ENCODE results near the gene SNX14. TPM values are rescaled to one million over a fixed set of nuclear protein-coding genes. Genes with fewer than 3 reads are reported as not detected.

SNX14 gene
- total and polyA plus RNA-seq, 2 donors (not counting 3 experiments of a cell fraction or from before 2014, with no cell fraction given): 41.3 to 74.3 TPM

GRCh38 chr6:85516168-85516567 lies 77.5 kb downstream of the SNX14 start:
- Histone ChIP-seq H3K36me3 (ENCODE audit: control insufficient read depth in 2 of 2, extremely low read depth in 1 of 2, insufficient read depth in 2 of 2, low read length in 2 of 2) (peaks cover 13% of the 10 kb centered on the region in 2 experiments), H3K9ac (replicated peaks; ENCODE audit: extremely low read depth, insufficient read depth, low read length) (no peak overlapping the region), H3K9me3 (replicated peaks; ENCODE audit: control insufficient read depth, insufficient read depth, low read length) (no peaks in the 10 kb centered on the region), H3K27ac (ENCODE audit: insufficient read depth, low read depth, low read length) (no peak overlapping the region), H3K9me1 (replicated peaks; ENCODE audit: control insufficient read depth, extremely low read depth, insufficient read depth, low read length) (no peaks in the 10 kb centered on the region), H3K27me3 (ENCODE audit: control insufficient read depth in 2 of 2, insufficient read depth in 2 of 2, low read length in 2 of 2) (no peaks in the 10 kb centered on the region), H2AFZ (ENCODE audit: low read depth, low read length) (no peak overlapping the region), H3K79me2 (ENCODE audit: control insufficient read depth, insufficient read depth, low read length) (no peaks in the 10 kb centered on the region), H3K4me1 (ENCODE audit: control insufficient read depth, extremely low read depth, insufficient read depth, low read length) (peaks cover 9% of the 10 kb centered on the region), H3K4me3 (replicated peaks in 1 of 3; ENCODE audit: insufficient read depth in 1 of 3, low read depth in 1 of 3, low read length in 3 of 3) (no peak overlapping the region), H3K4me2 (ENCODE audit: insufficient read depth, low read length) (peak overlapping the region; percentile 55), H4K20me1 (replicated peaks; ENCODE audit: control insufficient read depth, extremely low read depth, insufficient read depth, low read length) (no peaks in the 10 kb centered on the region)
- intact Hi-C loops (cut with micrococcal nuclease): loop anchor here (1.0 kb wide), 1 partner anchor 10 kb away; no protein-coding TSS in a partner anchor
- CTCF ChIA-PET: interaction anchor here (0.9 to 1.6 kb wide), 3 partner anchors 21 to 71 kb away, joined by 3 to 9 read pairs (median 4); no protein-coding TSS in a partner anchor
- POLR2A ChIA-PET: no interaction called here
- DNase-seq (ENCODE audit: low read depth, low spot score): peak; percentile 21
- no peak for FAIRE-seq
- dilution Hi-C loops (cut with MboI; ENCODE audit: extremely low pct_ligation_motif_present, low sequenced_read_pairs): no loop called here
- no TSS peak for BruUV-seq (replicated peaks)
- TF ChIP-seq FOS (IDR thresholded peaks at IDR 0.05; ENCODE audit: borderline replicate concordance, insufficient read depth, low read length) (no peak), JUN (IDR thresholded peaks at IDR 0.05; ENCODE audit: borderline replicate concordance, insufficient read depth, insufficient read length, low read depth) (no peak), POLR2AphosphoS5 (IDR thresholded peaks at IDR 0.05; ENCODE audit: insufficient read depth, low read depth, low read length) (no peak), MAX (IDR thresholded peaks at IDR 0.05; ENCODE audit: insufficient read depth, insufficient read length) (no peak), GATA2 (IDR thresholded peaks at IDR 0.05; ENCODE audit: insufficient read depth, insufficient read length, low read depth, low read length) (no peak), POLR2A (IDR thresholded peaks at IDR 0.05; ENCODE audit: low read depth, low read length) (no peak), EZH2 (IDR thresholded peaks at IDR 0.05; ENCODE audit: borderline replicate concordance, low read depth, low read length, severe bottlenecking) (no peak), CTCF (IDR thresholded peaks at IDR 0.05; ENCODE audit: extremely low read depth in 1 of 2, insufficient read depth in 1 of 2, low read depth in 1 of 2, low read length in 2 of 2) (no peak), MYC (IDR thresholded peaks at IDR 0.05; ENCODE audit: low read depth, low read length) (no peak)

All from endothelial cell of umbilical vein (primary cell).